Spleen (tissue), 11 donors: ENCODE data around the gene SGPP1. TPM values are rescaled to one million over a fixed set of nuclear protein-coding genes. Genes with fewer than 3 reads are reported as not detected.

Experiments
- DNase-seq: peaks from one replicate; pipeline ENCODE4 v3.0.0-alpha.2; 2020
- H3K27ac ChIP-seq, 8 donors: fragments of 200-600 bp; sonication (generic) in 7 of 8; 1 replicate in 4 of 8; 2 replicates in 4 of 8; pipeline versions ENCODE4 v1.5.0 to v1.8.0; 2016 to 2021; ENCODE audit warnings: inconsistent platforms in 4 of 8, mild to moderate bottlenecking in 4 of 8, moderate library complexity in 1 of 8
- H3K27me3 ChIP-seq, 7 donors: fragments of 200-600 bp; sonication (generic) in 6 of 7; replicated peaks in 1 of 7; 1 replicate in 4 of 7; 2 replicates in 3 of 7; pipeline versions ENCODE4 v1.5.0 to v1.8.0; 2016 to 2021; ENCODE audit warnings: inconsistent platforms in 3 of 7, mild to moderate bottlenecking in 1 of 7
- H3K36me3 ChIP-seq, 6 donors: fragments of 200-600 bp; sonication (generic) in 5 of 6; 1 replicate in 4 of 6; 2 replicates in 2 of 6; pipeline versions ENCODE4 v1.5.0 to v1.8.0; 2016 to 2021; ENCODE audit warnings: inconsistent platforms in 2 of 6
- H3K4me1 ChIP-seq, 6 donors: fragments of 200-600 bp; sonication (generic) in 5 of 6; 1 replicate in 3 of 6; 2 replicates in 3 of 6; pipeline versions ENCODE4 v1.5.0 to v1.8.0; 2016 to 2021; ENCODE audit warnings: inconsistent platforms in 3 of 6
- H3K4me3 ChIP-seq, 8 donors: fragments of 200-600 bp; sonication (generic) in 7 of 8; 1 replicate in 4 of 8; 2 replicates in 4 of 8; pipeline versions ENCODE4 v1.5.0 to v1.8.0; 2016 to 2021; ENCODE audit warnings: inconsistent platforms in 4 of 8, mild to moderate bottlenecking in 4 of 8, moderate library complexity in 2 of 8
- H3K9me3 ChIP-seq, 8 donors: fragments of 200-600 bp; sonication (generic) in 7 of 8; 1 replicate in 4 of 8; 2 replicates in 4 of 8; pipeline versions ENCODE4 v1.5.0 to v1.8.0; 2016 to 2021; ENCODE audit warnings: inconsistent platforms in 4 of 8
- POLR2A ChIP-seq, 3 donors: fragments of 450-650 bp; IDR thresholded peaks; one replicate each; pipeline ENCODE4 v1.5.1; 2017; ENCODE audit warnings: antibody characterized with exemption in 3 of 3, mild to moderate bottlenecking in 1 of 3
- POLR2AphosphoS5 ChIP-seq, 3 donors: sonication (generic); formaldehyde crosslinking; IDR thresholded peaks; one replicate each; pipeline ENCODE4 v1.5.1; 2017; ENCODE audit warnings: antibody characterized with exemption in 3 of 3
- WGBS, 5 donors: extraction: QIAGEN DNeasy Blood & Tissue Kit in 3 of 5; methylation state at CpG; one replicate each; pipeline versions ENCODE4 v1.1.5 to v1.1.7; 2013 to 2018; 5-methylcytosine and 5-hydroxymethylcytosine counted together
- intact Hi-C: fragments of 100-400 bp; cut with DNase I; formaldehyde crosslinking; loops from one replicate; pipeline ENCODE4 v1.15.0; 2023; ENCODE audit warnings: low total_unique reads
- polyA plus RNA-seq, 3 donors: library from polyadenylated mRNA; stranded (reverse); fragments of 200-250 nt; gene quantifications; one replicate each; pipeline ENCODE4 v1.2.1, GENCODE V29; 2013
- total RNA-seq, 7 donors: library from RNA; depleted of rRNA in 3 of 7; stranded (reverse); fragments of >200 nt in 3 of 7; fragmentation: NEBNext Ultra II Directional in 4 of 7; extraction: Animal tissue kit (Norgen Biotek cat#: 25700) in 4 of 7; gene quantifications; one replicate each; pipeline versions ENCODE4 v1.1.0 to v1.2.1, GENCODE V29; 2016 to 2021
- TF ChIP-seq, protein P1 (sequence below), 11 experiments: fragments of 200-600 bp in 7 of 11; fragments of 450-650 bp in 4 of 11; sonication (generic) in 4 of 11; IDR thresholded peaks in 8 of 11; conservative IDR thresholded peaks in 3 of 11; 1 replicate in 7 of 11; 2 replicates in 4 of 11; pipeline versions ENCODE4 v1.4.0 to v1.8.0; 2016 to 2021; ENCODE audit warnings: antibody characterized with exemption in 11 of 11, inconsistent platforms in 4 of 11, mild to moderate bottlenecking in 1 of 11
- donor health status: healthy with polysubstance abuse.
- donor health status: DM: no; HTN: no; CAD: no; lungs with moderate emphysema.
- donor health status: DM: no; HTN: no; CAD: no.
- donor health status: Bipolar disorder and iron deficiency.
- donor health status: healthy.
- donor health status: DM: no; HTN: no; CAD: no.
- donor health status: DM: yes; HTN: yes; CAD: no.

The SGPP1 gene
- total and polyA plus RNA-seq, 10 donors: 18.5 to 36.1 (median 27.4) TPM

DNA sequence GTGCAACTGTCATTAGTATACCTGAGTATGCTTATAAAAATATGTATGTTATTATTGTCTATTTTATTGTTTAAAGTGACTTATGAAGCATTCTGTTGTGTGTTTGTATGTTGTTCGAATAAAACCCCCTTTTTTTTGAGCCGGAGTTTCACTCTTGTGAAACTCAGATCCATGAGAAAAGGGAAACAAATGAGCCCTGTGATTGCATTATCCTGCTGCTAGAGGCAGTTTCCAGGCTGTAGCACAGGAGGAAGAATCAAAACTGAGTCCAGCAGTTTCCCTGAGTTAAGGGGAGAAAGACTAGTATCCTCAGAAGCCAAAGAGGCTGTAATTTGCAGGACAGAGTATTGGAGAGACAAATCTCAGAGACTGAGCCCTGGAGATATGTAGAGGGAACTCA is 12.5 kb downstream of the SGPP1 start:
- H3K27me3 ChIP-seq: no peaks in the 10 kb centered on the region
- no peak for DNase-seq
- WGBS, 5 donors: 86 to 97% (median 93%) methylated on average over 2 of the region's 2 CpGs
- peaks cover 0 to 50% (median 30%) of the 10 kb centered on the region in 6 donors for H3K4me1 ChIP-seq
- H3K36me3 ChIP-seq: peaks cover 0 to 49% (median under 1%) of the 10 kb centered on the region in 6 donors
- TF ChIP-seq POLR2A (IDR thresholded peaks at IDR 0.05) (no peak), POLR2AphosphoS5 (IDR thresholded peaks at IDR 0.05) (no peak)
- TF ChIP-seq, protein P1, sequence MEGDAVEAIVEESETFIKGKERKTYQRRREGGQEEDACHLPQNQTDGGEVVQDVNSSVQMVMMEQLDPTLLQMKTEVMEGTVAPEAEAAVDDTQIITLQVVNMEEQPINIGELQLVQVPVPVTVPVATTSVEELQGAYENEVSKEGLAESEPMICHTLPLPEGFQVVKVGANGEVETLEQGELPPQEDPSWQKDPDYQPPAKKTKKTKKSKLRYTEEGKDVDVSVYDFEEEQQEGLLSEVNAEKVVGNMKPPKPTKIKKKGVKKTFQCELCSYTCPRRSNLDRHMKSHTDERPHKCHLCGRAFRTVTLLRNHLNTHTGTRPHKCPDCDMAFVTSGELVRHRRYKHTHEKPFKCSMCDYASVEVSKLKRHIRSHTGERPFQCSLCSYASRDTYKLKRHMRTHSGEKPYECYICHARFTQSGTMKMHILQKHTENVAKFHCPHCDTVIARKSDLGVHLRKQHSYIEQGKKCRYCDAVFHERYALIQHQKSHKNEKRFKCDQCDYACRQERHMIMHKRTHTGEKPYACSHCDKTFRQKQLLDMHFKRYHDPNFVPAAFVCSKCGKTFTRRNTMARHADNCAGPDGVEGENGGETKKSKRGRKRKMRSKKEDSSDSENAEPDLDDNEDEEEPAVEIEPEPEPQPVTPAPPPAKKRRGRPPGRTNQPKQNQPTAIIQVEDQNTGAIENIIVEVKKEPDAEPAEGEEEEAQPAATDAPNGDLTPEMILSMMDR (IDR thresholded peaks at IDR 0.05 in 8 of 11, conservative IDR thresholded peaks at IDR 0.05 in 3 of 11): no peak
- intact Hi-C loops: no loop called here
- H3K27ac ChIP-seq: peak overlapping the region in 1 of 8 donors; percentile 12
- H3K4me3 ChIP-seq: no peak overlapping the region
- H3K9me3 ChIP-seq: peaks cover 8 to 39% (median 26%) of the 10 kb centered on the region in 8 donors

GRCh38 chr14:63713764-63714163 is 14.1 kb downstream of the SGPP1 start:
- DNase-seq: no peak
- H3K4me1 ChIP-seq: peaks cover 0 to 66% (median 42%) of the 10 kb centered on the region in 6 donors
- intact Hi-C loops: no loop called here

GRCh38 chr14:63713058-63713457 is 14.8 kb downstream of the SGPP1 start:
- intact Hi-C loops: no loop called here
- Histone ChIP-seq H3K9me3 (peaks cover 8 to 24% (median 19%) of the 10 kb centered on the region in 8 donors), H3K27me3 (no peaks in the 10 kb centered on the region), H3K36me3 (peaks cover 0 to 39% (median 0%) of the 10 kb centered on the region in 6 donors), H3K27ac (peak overlapping the region in 2 of 8 donors; percentile 13 to 49), H3K4me1 (peaks cover 0 to 69% (median 43%) of the 10 kb centered on the region in 6 donors), H3K4me3 (no peak overlapping the region)
- TF ChIP-seq, protein P1 (IDR thresholded peaks at IDR 0.05 in 8 of 11, conservative IDR thresholded peaks at IDR 0.05 in 3 of 11): no peak
- TF ChIP-seq POLR2A (IDR thresholded peaks at IDR 0.05): no peak
- no peak for TF ChIP-seq POLR2AphosphoS5 (IDR thresholded peaks at IDR 0.05)
- DNase-seq: no peak
- 64 to 83% (median 72%) methylated on average over 2 of the region's 2 CpGs for WGBS, 5 donors

More at GRCh38 chr14:63713764-63714163, 14.1 kb downstream of the SGPP1 start:
- Histone ChIP-seq H3K27me3 (no peaks in the 10 kb centered on the region), H3K36me3 (peaks cover 0 to 39% (median 0%) of the 10 kb centered on the region in 6 donors), H3K27ac (no peak overlapping the region), H3K4me3 (no peak overlapping the region), H3K9me3 (peaks cover 8 to 31% (median 25%) of the 10 kb centered on the region in 8 donors)
- no peak for TF ChIP-seq POLR2A (IDR thresholded peaks at IDR 0.05)
- TF ChIP-seq, protein P1 (IDR thresholded peaks at IDR 0.05 in 8 of 11, conservative IDR thresholded peaks at IDR 0.05 in 3 of 11): no peak
- no peak for TF ChIP-seq POLR2AphosphoS5 (IDR thresholded peaks at IDR 0.05)

DNA sequence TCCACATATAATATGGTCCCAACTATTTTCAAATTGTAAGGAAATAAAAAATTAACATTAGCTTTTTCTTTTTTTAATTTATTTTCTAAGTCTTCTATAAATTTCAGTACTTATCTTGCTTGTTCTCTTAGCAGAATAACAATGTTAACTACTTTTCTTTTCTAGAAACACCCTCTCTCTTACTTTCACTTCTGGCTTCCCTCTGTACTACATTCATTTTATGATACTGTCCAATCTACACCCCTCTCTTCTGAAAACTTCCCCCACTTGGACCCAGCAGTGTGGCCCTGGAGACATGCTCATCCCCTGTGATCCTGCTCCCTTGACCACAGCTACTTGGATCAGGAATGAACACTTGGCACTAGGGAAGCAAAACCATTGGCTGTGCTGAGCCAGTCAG is 15.7 kb downstream of the SGPP1 start:
- peaks cover 0 to 72% (median 43%) of the 10 kb centered on the region in 6 donors for H3K4me1 ChIP-seq
- DNase-seq: no peak
- intact Hi-C loops: no loop called here
- peaks cover 0 to 34% (median 0%) of the 10 kb centered on the region in 6 donors for H3K36me3 ChIP-seq
- peaks cover 2 to 15% (median 10%) of the 10 kb centered on the region in 8 donors for H3K9me3 ChIP-seq
- peak overlapping the region in 4 of 8 donors; percentile 26 to 39 (median 27) for H3K27ac ChIP-seq
- TF ChIP-seq POLR2AphosphoS5 (IDR thresholded peaks at IDR 0.05) (no peak), POLR2A (IDR thresholded peaks at IDR 0.05) (no peak)
- TF ChIP-seq, protein P1 (IDR thresholded peaks at IDR 0.05 in 8 of 11, conservative IDR thresholded peaks at IDR 0.05 in 3 of 11): no peak
- H3K27me3 ChIP-seq: no peaks in the 10 kb centered on the region
- no peak overlapping the region for H3K4me3 ChIP-seq
